Spleen (tissue), 7 donors: ENCODE results near the gene CD180.
A peak's percentile ranks its signal among the peaks of the same experiment; 100 is the strongest.

ENCODE experiments used
- CTCF ChIP-seq, 11 experiments: fragments of 200-600 bp in 7 of 11; fragments of 450-650 bp in 4 of 11; sonication (generic) in 4 of 11; IDR thresholded peaks in 8 of 11; conservative IDR thresholded peaks in 3 of 11; 1 replicate in 7 of 11; 2 replicates in 4 of 11; pipeline versions ENCODE4 v1.4.0 to v1.8.0; 2016 to 2021; ENCODE audit warnings: antibody characterized with exemption in 11 of 11, inconsistent platforms in 4 of 11, mild to moderate bottlenecking in 1 of 11
- POLR2A ChIP-seq, 3 donors: fragments of 450-650 bp; IDR thresholded peaks; one replicate each; pipeline ENCODE4 v1.5.1; 2017; ENCODE audit warnings: antibody characterized with exemption in 3 of 3, mild to moderate bottlenecking in 1 of 3
- POLR2AphosphoS5 ChIP-seq, 3 donors: sonication (generic); formaldehyde crosslinking; IDR thresholded peaks; one replicate each; pipeline ENCODE4 v1.5.1; 2017; ENCODE audit warnings: antibody characterized with exemption in 3 of 3
- donor health status: DM: no; HTN: no; CAD: no; lungs with moderate emphysema.
- donor health status: DM: no; HTN: no; CAD: no.
- donor health status: DM: no; HTN: no; CAD: no.

DNA sequence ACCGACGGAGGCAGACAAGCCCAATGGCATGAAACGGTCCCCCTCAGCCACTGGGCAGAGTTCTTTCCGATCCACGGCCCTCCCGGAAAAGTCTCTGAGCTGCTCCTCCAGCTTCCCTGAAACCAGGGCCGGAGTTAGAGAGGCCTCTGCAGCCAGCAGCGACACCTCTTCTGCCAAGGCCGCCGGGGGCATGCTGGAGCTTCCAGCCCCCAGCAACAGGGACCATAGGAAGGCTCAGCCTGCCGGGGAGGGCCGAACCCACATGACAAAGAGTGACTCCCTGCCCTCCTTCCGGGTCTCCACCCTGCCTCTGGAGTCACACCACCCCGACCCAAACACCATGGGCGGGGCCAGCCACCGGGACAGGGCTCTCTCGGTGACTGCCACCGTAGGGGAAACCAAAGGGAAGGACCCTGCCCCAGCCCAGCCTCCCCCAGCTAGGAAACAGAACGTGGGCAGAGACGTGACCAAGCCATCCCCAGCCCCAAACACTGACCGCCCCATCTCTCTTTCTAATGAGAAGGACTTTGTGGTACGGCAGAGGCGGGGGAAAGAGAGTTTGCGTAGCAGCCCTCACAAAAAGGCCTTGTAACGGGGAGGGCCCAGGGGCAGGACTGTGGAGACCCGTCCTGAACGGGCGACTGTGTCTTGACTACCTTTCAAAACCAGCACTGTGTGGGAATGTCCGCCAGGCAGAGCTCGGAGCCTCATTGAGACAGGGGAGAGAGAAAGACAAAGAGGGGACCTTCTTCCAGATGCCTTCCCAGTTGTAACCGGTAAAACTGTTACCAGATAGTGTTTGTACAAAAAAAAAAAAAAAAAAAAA, 29.9 kb downstream of the CD180 start:
- TF ChIP-seq CTCF (IDR thresholded peaks at IDR 0.05 in 8 of 11, conservative IDR thresholded peaks at IDR 0.05 in 3 of 11) (peak in 3 of 11 experiments; percentile 3 to 28 (median 26)), POLR2A (IDR thresholded peaks at IDR 0.05) (no peak), POLR2AphosphoS5 (IDR thresholded peaks at IDR 0.05) (peak in 2 of 3 donors; percentile 60 to 62)
